Hepatocyte (in vitro differentiated cells): Measurements from ENCODE around the gene TCEANC2. TPM values are rescaled to one million over a fixed set of nuclear protein-coding genes. Genes with fewer than 3 reads are reported as not detected.

Experiments
- DNase-seq: peaks from one replicate; pipeline ENCODE4 v3.0.0-alpha.2; 2016; ENCODE audit warnings: low spot score
- H2AFZ ChIP-seq: fragments of 200-600 bp; sonication (generic); 2 replicates; pipeline ENCODE4 v1.6.0; 2016; ENCODE audit warnings: antibody characterized with exemption, mild to moderate bottlenecking
- H3K27ac ChIP-seq: fragments of 200-600 bp; sonication (generic); 2 replicates; pipeline ENCODE4 v1.5.1; 2016; ENCODE audit warnings: mild to moderate bottlenecking
- H3K27me3 ChIP-seq: fragments of 200-600 bp; sonication (generic); 2 replicates; pipeline ENCODE4 v1.6.1; 2016
- H3K36me3 ChIP-seq: fragments of 200-600 bp; sonication (generic); replicated peaks from 2 replicates; pipeline ENCODE4 v1.5.1; 2016; ENCODE audit warnings: low read depth; ENCODE audit not compliant: insufficient read depth
- H3K4me1 ChIP-seq: fragments of 200-600 bp; sonication (generic); 2 replicates; pipeline ENCODE4 v1.5.1; 2016; ENCODE audit warnings: mild to moderate bottlenecking, moderate library complexity; ENCODE audit not compliant: insufficient read depth
- H3K4me2 ChIP-seq: fragments of 200-600 bp; sonication (generic); 2 replicates; pipeline ENCODE4 v1.6.0; 2016
- H3K4me3 ChIP-seq: fragments of 200-600 bp; sonication (generic); 2 replicates; pipeline ENCODE4 v1.5.1; 2016; ENCODE audit warnings: mild to moderate bottlenecking
- H3K79me2 ChIP-seq: fragments of 200-600 bp; sonication (generic); 2 replicates; pipeline ENCODE4 v1.6.0; 2017; ENCODE audit warnings: mild to moderate bottlenecking
- H3K9me2 ChIP-seq: fragments of 200-600 bp; sonication (generic); replicated peaks from 2 replicates; pipeline ENCODE4 v1.6.0; 2017; ENCODE audit warnings: mild to moderate bottlenecking; ENCODE audit not compliant: insufficient read depth
- H3K9me3 ChIP-seq: fragments of 200-600 bp; sonication (generic); 2 replicates; pipeline ENCODE4 v1.5.1; 2016; ENCODE audit warnings: low read depth, mild to moderate bottlenecking
- H4K20me1 ChIP-seq: fragments of 200-600 bp; sonication (generic); 2 replicates; pipeline ENCODE4 v1.6.0; 2016; ENCODE audit warnings: mild to moderate bottlenecking; ENCODE audit not compliant: insufficient read depth, poor library complexity, severe bottlenecking
- CTCF ChIP-seq: fragments of 200-600 bp; sonication (generic); IDR thresholded peaks from 2 replicates; pipeline ENCODE4 v1.5.1; 2016; ENCODE audit warnings: antibody characterized with exemption, mild to moderate bottlenecking; ENCODE audit not compliant: poor library complexity
- EZH2 ChIP-seq: fragments of 200-600 bp; sonication (generic); IDR thresholded peaks from 2 replicates; pipeline ENCODE4 v1.6.1; 2016; ENCODE audit warnings: antibody characterized with exemption, mild to moderate bottlenecking, borderline replicate concordance
- EZH2phosphoT487 ChIP-seq: fragments of 200-600 bp; sonication (generic); IDR thresholded peaks from one replicate; pipeline ENCODE4 v1.6.1; 2018; ENCODE audit warnings: antibody characterized with exemption, mild to moderate bottlenecking, low read depth, moderate library complexity; ENCODE audit not compliant: unreplicated experiment, severe bottlenecking
- WGBS: methylation state at CpG from one replicate; pipeline ENCODE4 v1.1.6; 2016; ENCODE audit warnings: low lambda C conversion rate; ENCODE audit errors: missing lambda C conversion rate; 5-methylcytosine and 5-hydroxymethylcytosine counted together
- polyA plus RNA-seq: library from polyadenylated mRNA; unstranded; fragments of >200 nt; fragmentation: Nextera tagmentation; extraction: Ambion mirVana; gene quantifications from 2 replicates; pipeline ENCODE4 v1.2.1, GENCODE V29; 2016
- total RNA-seq: library from RNA; depleted of rRNA; stranded (reverse); fragments of >200 nt; gene quantifications from 2 replicates; pipeline ENCODE4 v1.2.3, GENCODE V29; 2014

Gene TCEANC2
- total and polyA plus RNA-seq, 2 experiments from 2014 or later = 3.0 to 3.2 TPM

DNA sequence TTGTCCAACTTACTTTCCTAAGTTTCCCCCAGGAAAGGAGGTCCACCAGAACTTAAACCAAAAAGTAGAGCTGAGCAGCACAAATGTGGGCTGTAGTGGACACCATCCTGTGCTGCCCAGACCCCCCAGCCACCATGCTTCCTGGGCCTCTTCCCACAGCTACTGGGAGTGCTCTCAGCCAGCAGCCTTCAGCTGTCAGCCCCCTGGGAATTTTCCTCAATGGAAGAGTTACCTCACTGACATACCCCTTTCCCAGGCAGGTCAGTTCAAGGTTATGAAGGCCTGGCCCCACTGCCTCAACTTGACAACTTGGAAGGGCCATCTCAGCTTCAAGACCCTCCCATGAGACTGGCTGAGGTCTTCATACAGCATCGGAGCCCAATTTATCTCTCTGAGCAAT is 51.7 kb downstream of the TCEANC2 start:
- TF ChIP-seq CTCF (no peak), EZH2phosphoT487 (no peak), EZH2 (no peak)
- Histone ChIP-seq H3K9me2 (no peaks in the 10 kb centered on the region), H3K4me1 (peaks cover 4% of the 10 kb centered on the region), H3K4me3 (no peak overlapping the region), H3K27me3 (no peaks in the 10 kb centered on the region), H3K36me3 (no peaks in the 10 kb centered on the region), H3K27ac (no peak overlapping the region), H3K79me2 (no peaks in the 10 kb centered on the region), H4K20me1 (no peaks in the 10 kb centered on the region), H3K4me2 (no peak overlapping the region), H3K9me3 (no peaks in the 10 kb centered on the region), H2AFZ (no peak overlapping the region)
- 81% methylated on average over 1 of the region's 1 CpG for WGBS
- no peak for DNase-seq

DNA sequence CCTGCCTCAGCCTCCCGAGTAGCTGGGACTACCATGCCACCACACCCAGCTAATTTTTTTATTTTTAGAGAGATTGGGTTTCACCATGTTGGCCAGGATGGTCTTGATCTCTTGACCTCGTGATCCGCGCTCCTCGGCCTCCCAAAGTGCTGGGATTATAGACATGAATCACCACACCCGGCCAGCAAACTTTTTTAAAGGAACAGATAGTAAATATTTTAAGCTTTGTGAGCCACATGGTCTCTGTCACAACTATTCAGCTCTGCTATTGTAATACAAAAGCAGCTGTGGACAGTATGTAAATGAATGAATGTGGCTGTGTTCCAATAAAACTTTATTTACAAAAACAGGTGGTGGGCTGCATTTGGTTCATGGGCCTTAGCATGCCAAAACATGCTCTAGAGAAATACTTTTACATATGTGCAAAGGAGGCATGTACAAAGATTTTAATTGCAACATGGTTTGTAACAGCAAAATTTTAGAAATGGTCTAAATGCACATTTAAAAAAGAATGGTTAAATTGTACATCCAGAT is 52.4 kb downstream of the TCEANC2 start:
- Histone ChIP-seq H3K27me3 (no peaks in the 10 kb centered on the region), H3K9me2 (no peaks in the 10 kb centered on the region), H3K4me2 (no peak overlapping the region), H3K36me3 (no peaks in the 10 kb centered on the region), H3K79me2 (no peaks in the 10 kb centered on the region), H4K20me1 (no peaks in the 10 kb centered on the region), H3K4me1 (no peaks in the 10 kb centered on the region), H3K9me3 (no peaks in the 10 kb centered on the region), H3K27ac (no peak overlapping the region), H3K4me3 (no peak overlapping the region), H2AFZ (no peak overlapping the region)
- no peak for TF ChIP-seq EZH2
- no peak for TF ChIP-seq CTCF
- TF ChIP-seq EZH2phosphoT487 = no peak
- no peak for DNase-seq
- WGBS = 70% methylated on average over 6 of the region's 6 CpGs

GRCh38 chr1:54107131-54107530 is 53.7 kb downstream of the TCEANC2 start:
- Histone ChIP-seq H2AFZ (no peak overlapping the region), H4K20me1 (no peaks in the 10 kb centered on the region)

More at GRCh38 chr1:54107131-54107530, 53.7 kb downstream of the TCEANC2 start:
- no peak overlapping the region for H3K4me2 ChIP-seq
- H3K79me2 ChIP-seq = no peaks in the 10 kb centered on the region
- no peak overlapping the region for H3K4me3 ChIP-seq
- H3K27ac ChIP-seq = no peak overlapping the region
- no peaks in the 10 kb centered on the region for H3K9me3 ChIP-seq
- DNase-seq = no peak
- H3K9me2 ChIP-seq = no peaks in the 10 kb centered on the region
- H3K4me1 ChIP-seq = no peaks in the 10 kb centered on the region
- no peak for TF ChIP-seq EZH2
- peak; percentile 14 for TF ChIP-seq CTCF
- no peaks in the 10 kb centered on the region for H3K36me3 ChIP-seq
- no peaks in the 10 kb centered on the region for H3K27me3 ChIP-seq
- 86% methylated on average over 2 of the region's 2 CpGs for WGBS
